ENCODE results near the gene CDIP1.

Gene CDIP1

GRCh38 chr16:4494746-4495490, 43.7 kb downstream of the CDIP1 start:
- DNase-seq (ENCODE audit: extremely low read depth in 1 of 2, low read depth in 1 of 2): no peak

GRCh38 chr16:4491898-4492297, 46.7 kb downstream of the CDIP1 start:
- DNase-seq (ENCODE audit: extremely low read depth in 1 of 2, low read depth in 1 of 2): no peak

GRCh38 chr16:4489030-4489429, 49.5 kb downstream of the CDIP1 start:
- DNase-seq (ENCODE audit: extremely low read depth in 1 of 2, low read depth in 1 of 2): no peak

- no peak for DNase-seq (ENCODE audit: extremely low read depth in 1 of 2, low read depth in 1 of 2)
These were observed 50.0 kb downstream of the CDIP1 start for GRCh38 chr16:4488499-4488967.

- no peak for DNase-seq (ENCODE audit: extremely low read depth in 1 of 2, low read depth in 1 of 2)
These were observed 50.5 kb downstream of the CDIP1 start for GRCh38 chr16:4487955-4488498.

GRCh38 chr16:4486126-4486893, 52.3 kb downstream of the CDIP1 start:
- DNase-seq (ENCODE audit: extremely low read depth in 1 of 2, low read depth in 1 of 2): no peak

GRCh38 chr16:4481963-4482362, 56.6 kb downstream of the CDIP1 start:
- DNase-seq (ENCODE audit: extremely low read depth in 1 of 2, low read depth in 1 of 2): no peak

- DNase-seq (ENCODE audit: extremely low read depth in 1 of 2, low read depth in 1 of 2): no peak
These were observed 57.0 kb downstream of the CDIP1 start for GRCh38 chr16:4481526-4481925.

GRCh38 chr16:4477966-4478365, 60.6 kb downstream of the CDIP1 start:
- DNase-seq (ENCODE audit: extremely low read depth in 1 of 2, low read depth in 1 of 2): no peak

- DNase-seq (ENCODE audit: extremely low read depth in 1 of 2, low read depth in 1 of 2): peak; percentile 86 to 96
These were observed 62.4 kb downstream of the CDIP1 start, which contains the start of gene HMOX2 for GRCh38 chr16:4475880-4476788. Gene HMOX2 (plus strand): TSS chr16:4476398. CDS start chr16:4505525, 29,127 bp downstream.

GRCh38 chr16:4474192-4474961, 64.2 kb downstream of the CDIP1 start, which contains the start of gene NMRAL1:
Gene NMRAL1 (minus strand): TSS chr16:4474625. CDS start chr16:4474132, 493 bp downstream.
- DNase-seq (ENCODE audit: extremely low read depth in 1 of 2, low read depth in 1 of 2): peak; percentile 83 to 93

GRCh38 chr16:4472880-4473279, 65.7 kb downstream of the CDIP1 start:
- DNase-seq (ENCODE audit: extremely low read depth in 1 of 2, low read depth in 1 of 2): no peak

GRCh38 chr16:4471869-4472268, 66.7 kb downstream of the CDIP1 start:
- DNase-seq (ENCODE audit: extremely low read depth in 1 of 2, low read depth in 1 of 2): no peak

GRCh38 chr16:4468972-4469371, 69.6 kb downstream of the CDIP1 start:
- no peak for DNase-seq (ENCODE audit: extremely low read depth in 1 of 2, low read depth in 1 of 2)

- DNase-seq (ENCODE audit: extremely low read depth in 1 of 2, low read depth in 1 of 2): no peak
These were observed 70.7 kb downstream of the CDIP1 start for GRCh38 chr16:4467916-4468315.

- DNase-seq (ENCODE audit: extremely low read depth in 1 of 2, low read depth in 1 of 2): peak; percentile 50 to 51
These were observed 72.4 kb downstream of the CDIP1 start for GRCh38 chr16:4465977-4466779.

GRCh38 chr16:4463522-4464163, 74.9 kb downstream of the CDIP1 start:
- DNase-seq (ENCODE audit: extremely low read depth in 1 of 2, low read depth in 1 of 2): no peak

GRCh38 chr16:4461250-4462085, 77.1 kb downstream of the CDIP1 start:
- no peak for DNase-seq (ENCODE audit: extremely low read depth in 1 of 2, low read depth in 1 of 2)
